ENCODE measurements around the gene SMIM10. TPM values are rescaled to one million over a fixed set of nuclear protein-coding genes. Genes with fewer than 3 reads are reported as not detected.
"Not testable (repeated sequence)": the region's sequence is repeated elsewhere in the genome, so short reads cannot be mapped to it uniquely, and the experiment has no call there.

The SMIM10 gene
- 5.6 TPM for polyA plus RNA-seq (2013, experiment 1 of 2)
- 6.2 TPM for polyA plus RNA-seq (2013, experiment 2 of 2)

DNA sequence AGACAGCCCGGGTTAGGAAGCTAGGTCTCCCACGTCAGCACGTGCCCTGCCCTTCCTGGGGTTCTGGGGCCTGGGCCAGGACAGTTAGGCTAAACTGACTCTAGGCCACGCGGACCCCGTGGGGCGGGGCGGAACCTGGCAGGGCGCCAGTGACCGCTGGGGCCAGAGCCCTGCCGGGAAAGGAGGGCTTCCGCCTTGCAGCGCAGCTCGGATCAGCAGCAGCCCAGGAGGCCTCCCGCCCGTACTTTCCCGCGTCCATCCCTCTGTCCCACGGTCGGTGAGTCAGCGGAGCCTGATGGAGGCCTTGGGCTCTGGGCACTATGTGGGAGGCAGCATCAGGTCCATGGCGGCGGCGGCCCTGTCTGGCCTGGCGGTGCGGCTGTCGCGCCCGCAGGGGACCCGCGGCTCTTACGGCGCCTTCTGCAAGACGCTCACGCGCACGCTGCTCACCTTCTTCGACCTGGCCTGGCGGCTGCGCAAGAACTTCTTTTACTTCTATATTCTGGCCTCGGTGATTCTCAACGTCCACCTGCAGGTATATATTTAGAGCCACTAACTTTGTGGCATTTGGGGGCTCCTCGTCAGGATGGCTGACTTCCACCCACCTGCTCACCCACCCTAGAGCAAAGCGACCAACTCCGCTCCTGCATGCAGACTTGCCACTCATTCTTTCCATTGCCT lies at the start of gene SMIM10:
SMIM10 (plus strand) TSS at position 191 of the 681 bp plus-strand sequence; CDS start at position 296, 105 bp downstream.
- no peak within 1 kb of the TSS for H2AK5ac ChIP-seq (ENCODE audit: low read length)
- H3K4me2 ChIP-seq (ENCODE audit: low read length), result peak within 1 kb of the TSS; percentile 44
- WGBS (ENCODE audit: extremely low coverage, insufficient coverage, low lambda C conversion rate), result no CpG with 5 or more reads among the region's 45 CpGs
- no peak within 1 kb of the TSS for H3K23ac ChIP-seq (ENCODE audit: low read length)
- no peaks in the 10 kb centered on the region for H3K36me3 ChIP-seq (ENCODE audit: control insufficient read depth, insufficient read depth, low read length)
- no peak within 1 kb of the TSS for H2BK15ac ChIP-seq (replicated peaks; ENCODE audit: low read depth)
- no peak within 1 kb of the TSS for H4K5ac ChIP-seq (ENCODE audit: low read length)
- H4K8ac ChIP-seq (ENCODE audit: low read depth, low read length), result no peak within 1 kb of the TSS
- no peaks in the 10 kb centered on the region for H3K27me3 ChIP-seq (ENCODE audit: insufficient read depth, low read length, poor library complexity)
- H3K18ac ChIP-seq (ENCODE audit: low read length), result peak within 1 kb of the TSS; percentile 71
- H3K9ac ChIP-seq (ENCODE audit: low read length), result peak within 1 kb of the TSS; percentile 56
- no peak within 1 kb of the TSS for H3K27ac ChIP-seq (ENCODE audit: low read depth, low read length)
- peak; percentile 53 for DNase-seq
- no peak within 1 kb of the TSS for H3K4me3 ChIP-seq (ENCODE audit: low read length)
- no peaks in the 10 kb centered on the region for H3K79me1 ChIP-seq (ENCODE audit: low read length)
- H3K56ac ChIP-seq (ENCODE audit: low read length), result peak within 1 kb of the TSS; percentile 84
- H2BK5ac ChIP-seq (ENCODE audit: low read length), result no peak within 1 kb of the TSS
- no peaks in the 10 kb centered on the region for H3K79me2 ChIP-seq (ENCODE audit: control insufficient read depth, insufficient read depth, low read length)
- H2BK120ac ChIP-seq (ENCODE audit: low read depth, low read length), result no peak within 1 kb of the TSS
- H3K4ac ChIP-seq (ENCODE audit: low read depth, low read length), result no peak within 1 kb of the TSS
- H3K4me1 ChIP-seq (ENCODE audit: control insufficient read depth, low read depth, low read length), result no peaks in the 10 kb centered on the region

DNA sequence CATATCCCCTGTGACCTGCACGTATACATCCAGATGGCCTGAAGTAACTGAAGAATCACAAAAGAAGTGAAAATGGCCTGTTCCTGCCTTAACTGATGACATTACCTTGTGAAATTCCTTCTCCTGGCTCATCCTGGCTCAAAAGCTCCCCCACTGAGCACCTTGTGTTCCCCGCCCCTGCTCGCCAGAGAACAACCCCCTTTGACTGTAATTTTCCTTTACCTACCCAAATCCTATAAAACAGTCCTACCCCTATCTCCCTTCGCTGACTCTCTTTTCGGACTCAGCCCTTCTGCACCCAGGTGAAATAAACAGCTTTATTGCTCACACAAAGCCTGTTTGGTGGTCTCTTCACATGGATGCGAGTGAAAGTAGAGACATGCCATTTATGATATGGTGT lies 44.4 kb upstream of the SMIM10 start:
- H3K4me3 ChIP-seq (ENCODE audit: low read length); H3K36me3 ChIP-seq (ENCODE audit: control insufficient read depth, insufficient read depth, low read length); H3K27me3 ChIP-seq (ENCODE audit: insufficient read depth, low read length, poor library complexity); H3K79me2 ChIP-seq (ENCODE audit: control insufficient read depth, insufficient read depth, low read length); H2AK5ac ChIP-seq (ENCODE audit: low read length); H3K4ac ChIP-seq (ENCODE audit: low read depth, low read length); H2BK5ac ChIP-seq (ENCODE audit: low read length); H3K9ac ChIP-seq (ENCODE audit: low read length); H3K4me1 ChIP-seq (ENCODE audit: control insufficient read depth, low read depth, low read length); H2BK15ac ChIP-seq (replicated peaks; ENCODE audit: low read depth); H3K18ac ChIP-seq (ENCODE audit: low read length); H3K23ac ChIP-seq (ENCODE audit: low read length); H3K4me2 ChIP-seq (ENCODE audit: low read length); H3K79me1 ChIP-seq (ENCODE audit: low read length); H4K5ac ChIP-seq (ENCODE audit: low read length); H4K8ac ChIP-seq (ENCODE audit: low read depth, low read length): not testable (repeated sequence)
- H3K56ac ChIP-seq (ENCODE audit: low read length), result peak overlapping the region; percentile 74
- H3K27ac ChIP-seq (ENCODE audit: low read depth, low read length), result peak overlapping the region; percentile 87
- DNase-seq, result peak; percentile 74
- WGBS (ENCODE audit: extremely low coverage, insufficient coverage, low lambda C conversion rate), result no CpG with 5 or more reads among the region's 6 CpGs
- peak overlapping the region; percentile 7 for H2BK120ac ChIP-seq (ENCODE audit: low read depth, low read length)

DNA sequence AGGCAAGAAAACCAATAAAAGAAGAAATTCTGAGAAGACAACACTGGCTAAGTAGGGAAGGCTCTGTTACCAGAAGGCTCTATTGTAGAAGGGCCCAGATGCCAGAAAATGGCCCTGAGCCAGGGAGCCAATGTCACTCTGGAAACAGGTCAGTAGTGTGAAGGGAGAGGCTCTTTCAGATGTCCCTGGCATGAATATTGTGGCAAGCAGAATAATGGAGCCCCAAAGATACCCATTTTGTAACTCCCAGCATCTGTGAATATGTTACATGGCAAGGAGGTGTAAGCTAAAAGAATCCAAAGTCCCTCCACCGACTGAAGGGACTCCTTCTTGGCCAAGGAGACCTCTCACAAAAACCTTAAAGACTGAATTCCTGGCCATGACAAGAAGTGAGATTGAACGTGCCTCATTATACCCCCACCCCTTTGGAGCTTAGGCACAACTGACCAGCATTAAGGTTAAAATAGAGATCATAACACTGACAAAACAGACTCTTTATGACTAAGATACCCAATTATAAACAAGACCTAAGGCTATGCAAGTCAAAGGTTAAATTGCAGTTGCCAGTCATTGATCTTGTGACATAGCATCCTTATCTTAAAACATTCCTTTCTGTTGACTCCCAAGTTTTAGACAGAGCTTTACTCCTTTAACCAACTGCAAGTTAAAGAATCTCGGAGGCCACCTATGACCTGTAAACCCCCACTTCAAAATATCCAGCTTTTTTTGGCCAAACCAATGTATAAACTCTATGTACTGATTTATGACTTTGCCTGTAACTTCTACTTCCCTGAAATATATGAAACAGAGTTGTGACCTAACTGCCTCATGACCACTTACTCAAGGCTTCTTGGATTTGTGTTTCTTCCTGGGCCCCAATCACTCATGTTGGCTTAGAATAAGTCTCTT lies 42.2 kb upstream of the SMIM10 start:
- Histone ChIP-seq H3K4ac (ENCODE audit: low read depth, low read length) (no peak overlapping the region), H4K5ac (ENCODE audit: low read length) (no peak overlapping the region), H3K4me3 (ENCODE audit: low read length) (no peak overlapping the region), H2AK5ac (ENCODE audit: low read length) (no peak overlapping the region), H3K27ac (ENCODE audit: low read depth, low read length) (peak overlapping the region; percentile 76), H2BK5ac (ENCODE audit: low read length) (peak overlapping the region; percentile 63), H3K36me3 (ENCODE audit: control insufficient read depth, insufficient read depth, low read length) (no peaks in the 10 kb centered on the region), H3K4me1 (ENCODE audit: control insufficient read depth, low read depth, low read length) (no peaks in the 10 kb centered on the region), H4K8ac (ENCODE audit: low read depth, low read length) (peak overlapping the region; percentile 13), H3K79me1 (ENCODE audit: low read length) (no peaks in the 10 kb centered on the region), H2BK120ac (ENCODE audit: low read depth, low read length) (peak overlapping the region; percentile 74), H3K18ac (ENCODE audit: low read length) (peak overlapping the region; percentile 53), H3K79me2 (ENCODE audit: control insufficient read depth, insufficient read depth, low read length) (no peaks in the 10 kb centered on the region), H3K4me2 (ENCODE audit: low read length) (no peak overlapping the region), H3K9ac (ENCODE audit: low read length) (no peak overlapping the region), H2BK15ac (replicated peaks; ENCODE audit: low read depth) (no peak overlapping the region), H3K56ac (ENCODE audit: low read length) (peak overlapping the region; percentile 42), H3K27me3 (ENCODE audit: insufficient read depth, low read length, poor library complexity) (no peaks in the 10 kb centered on the region), H3K23ac (ENCODE audit: low read length) (no peak overlapping the region)
- WGBS (ENCODE audit: extremely low coverage, insufficient coverage, low lambda C conversion rate), result no CpG with 5 or more reads among the region's 3 CpGs
- DNase-seq, result peak; percentile 92

DNA sequence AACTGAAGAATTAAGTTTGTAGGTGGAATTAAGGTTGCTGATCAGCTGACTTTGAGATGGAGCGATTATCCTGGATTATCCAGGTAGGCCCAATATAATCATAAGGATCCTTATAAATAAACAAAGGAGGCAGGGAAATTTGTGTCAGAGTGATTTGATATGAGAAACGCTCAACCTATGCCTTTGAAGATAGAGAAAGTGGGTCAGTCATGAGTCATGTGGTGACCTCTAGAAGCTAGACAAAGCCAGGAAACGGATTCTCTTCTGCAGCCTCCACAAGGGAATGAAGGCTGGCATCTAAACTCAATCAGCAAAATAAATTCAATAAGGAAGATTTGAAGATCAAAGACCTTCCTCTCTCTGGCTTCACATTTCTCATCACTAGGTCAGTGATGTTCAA lies 41.5 kb upstream of the SMIM10 start:
- Histone ChIP-seq H3K4me1 (ENCODE audit: control insufficient read depth, low read depth, low read length) (no peaks in the 10 kb centered on the region), H3K27ac (ENCODE audit: low read depth, low read length) (peak overlapping the region; percentile 62), H3K4ac (ENCODE audit: low read depth, low read length) (no peak overlapping the region), H2BK5ac (ENCODE audit: low read length) (no peak overlapping the region), H2AK5ac (ENCODE audit: low read length) (no peak overlapping the region), H2BK120ac (ENCODE audit: low read depth, low read length) (no peak overlapping the region), H3K23ac (ENCODE audit: low read length) (no peak overlapping the region), H3K36me3 (ENCODE audit: control insufficient read depth, insufficient read depth, low read length) (no peaks in the 10 kb centered on the region), H4K5ac (ENCODE audit: low read length) (no peak overlapping the region), H3K4me2 (ENCODE audit: low read length) (no peak overlapping the region), H3K4me3 (ENCODE audit: low read length) (no peak overlapping the region), H3K18ac (ENCODE audit: low read length) (no peak overlapping the region), H2BK15ac (replicated peaks; ENCODE audit: low read depth) (no peak overlapping the region), H3K56ac (ENCODE audit: low read length) (peak overlapping the region; percentile 25), H3K27me3 (ENCODE audit: insufficient read depth, low read length, poor library complexity) (no peaks in the 10 kb centered on the region), H3K9ac (ENCODE audit: low read length) (no peak overlapping the region), H4K8ac (ENCODE audit: low read depth, low read length) (no peak overlapping the region), H3K79me1 (ENCODE audit: low read length) (no peaks in the 10 kb centered on the region), H3K79me2 (ENCODE audit: control insufficient read depth, insufficient read depth, low read length) (no peaks in the 10 kb centered on the region)
- peak; percentile 32 for DNase-seq
- 100% methylated on average over 1 of the region's 3 CpGs for WGBS (ENCODE audit: extremely low coverage, insufficient coverage, low lambda C conversion rate)

DNA sequence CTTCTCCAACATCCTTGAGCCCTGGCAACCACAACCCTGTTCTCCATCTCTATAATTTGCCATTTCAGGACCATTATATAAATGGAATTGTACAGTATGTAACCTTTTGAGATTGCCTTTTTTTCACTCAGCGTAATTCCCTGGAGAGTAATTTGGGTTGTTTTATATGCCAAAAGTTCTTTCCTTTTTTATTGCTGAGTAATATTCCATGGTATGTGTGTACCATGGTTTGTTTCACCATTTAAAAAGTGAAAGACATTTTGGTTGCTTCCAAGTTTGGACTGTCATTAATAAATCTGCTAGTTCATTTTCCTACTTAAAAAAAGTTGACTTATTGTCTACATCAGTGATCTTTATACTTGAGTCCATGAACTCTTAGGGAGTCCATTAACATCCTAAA lies 33.0 kb upstream of the SMIM10 start:
- H2BK120ac ChIP-seq (ENCODE audit: low read depth, low read length), result no peak overlapping the region
- H3K36me3 ChIP-seq (ENCODE audit: control insufficient read depth, insufficient read depth, low read length), result no peaks in the 10 kb centered on the region
- no peak overlapping the region for H3K18ac ChIP-seq (ENCODE audit: low read length)
- H3K9ac ChIP-seq (ENCODE audit: low read length), result no peak overlapping the region
- H3K56ac ChIP-seq (ENCODE audit: low read length), result no peak overlapping the region
- H3K4ac ChIP-seq (ENCODE audit: low read depth, low read length), result no peak overlapping the region
- H3K27ac ChIP-seq (ENCODE audit: low read depth, low read length), result no peak overlapping the region
- H3K27me3 ChIP-seq (ENCODE audit: insufficient read depth, low read length, poor library complexity), result no peaks in the 10 kb centered on the region
- no peak overlapping the region for H3K4me3 ChIP-seq (ENCODE audit: low read length)
- no peak overlapping the region for H2AK5ac ChIP-seq (ENCODE audit: low read length)
- no peaks in the 10 kb centered on the region for H3K4me1 ChIP-seq (ENCODE audit: control insufficient read depth, low read depth, low read length)
- no peak overlapping the region for H2BK5ac ChIP-seq (ENCODE audit: low read length)
- no peak overlapping the region for H4K8ac ChIP-seq (ENCODE audit: low read depth, low read length)
- no peaks in the 10 kb centered on the region for H3K79me1 ChIP-seq (ENCODE audit: low read length)
- no peak overlapping the region for H4K5ac ChIP-seq (ENCODE audit: low read length)
- no CpG with 5 or more reads among the region's 1 CpG for WGBS (ENCODE audit: extremely low coverage, insufficient coverage, low lambda C conversion rate)
- H3K79me2 ChIP-seq (ENCODE audit: control insufficient read depth, insufficient read depth, low read length), result no peaks in the 10 kb centered on the region
- no peak overlapping the region for H2BK15ac ChIP-seq (replicated peaks; ENCODE audit: low read depth)
- H3K23ac ChIP-seq (ENCODE audit: low read length), result no peak overlapping the region
- H3K4me2 ChIP-seq (ENCODE audit: low read length), result no peak overlapping the region
- DNase-seq, result no peak

Measured in mesendoderm (in vitro differentiated cells).